NT2/D1 (cell line): ENCODE data around the gene MARCHF3.

Experiments
- YY1 ChIP-seq: IDR thresholded peaks from 2 replicates; pipeline ENCODE4 v1.6.1; 2011; ENCODE audit not compliant: insufficient read length, insufficient read depth
- ZNF274 ChIP-seq: IDR thresholded peaks from 2 replicates; pipeline ENCODE4 v1.6.1; 2011; ENCODE audit warnings: mild to moderate bottlenecking, low read depth, low read length

GRCh38 chr5:126982202-126982601 is 48.2 kb downstream of the MARCHF3 start:
- no peak for TF ChIP-seq ZNF274
- TF ChIP-seq YY1 = no peak
